ENCODE data around the gene CSTF2T. TPM values are rescaled to one million over a fixed set of nuclear protein-coding genes. Genes with fewer than 3 reads are reported as not detected.

Gene CSTF2T
- total RNA-seq, 4 donors from 2014 or later = 24.1 to 29.3 (median 28.1) TPM

DNA sequence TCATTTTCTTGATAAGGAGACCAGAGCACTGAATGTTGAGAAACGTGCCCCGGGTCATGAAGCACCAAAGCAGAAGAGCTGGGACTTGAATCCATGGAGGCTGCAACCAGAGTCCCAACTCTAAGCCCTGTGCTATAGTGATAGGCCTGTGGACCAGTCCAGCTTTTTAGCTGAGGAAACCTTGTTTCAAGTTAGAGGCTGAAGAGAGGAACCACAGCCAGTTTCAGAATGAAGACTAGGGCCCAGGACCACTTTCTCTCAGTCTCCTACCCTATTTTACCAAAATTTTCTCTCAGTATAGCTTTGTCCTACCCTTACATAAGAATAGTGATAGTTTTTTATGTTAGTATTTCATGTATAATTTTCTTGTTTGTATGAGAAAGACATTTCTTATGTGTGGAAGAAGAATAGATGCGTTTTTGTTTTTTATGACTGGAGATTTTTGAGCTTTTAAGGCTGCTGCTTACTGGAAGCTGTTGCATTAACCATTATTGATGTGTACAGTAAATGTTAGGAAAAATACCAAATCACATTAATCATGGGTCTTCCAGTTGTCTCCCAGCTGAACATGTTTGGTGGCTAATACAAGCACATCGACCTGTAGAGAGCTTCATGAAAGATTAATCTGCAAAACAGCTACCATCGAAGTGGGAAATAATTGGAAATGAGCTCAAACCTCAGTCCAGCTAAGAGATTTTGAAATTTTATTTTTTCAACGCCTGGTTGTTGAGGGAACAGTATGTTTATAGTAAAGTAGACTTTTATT is 45.0 kb upstream of the CSTF2T start:
- H3K4me3 ChIP-seq = no peak overlapping the region
- H3K9me3 ChIP-seq = no peaks in the 10 kb centered on the region
- no peaks in the 10 kb centered on the region for H3K36me3 ChIP-seq
- H3K27me3 ChIP-seq = no peaks in the 10 kb centered on the region
- TF ChIP-seq POLR2AphosphoS5 (IDR thresholded peaks at IDR 0.05) (no peak), POLR2A (IDR thresholded peaks at IDR 0.05) (no peak), EP300 (IDR thresholded peaks at IDR 0.05) (no peak)
- TF ChIP-seq, protein P1, sequence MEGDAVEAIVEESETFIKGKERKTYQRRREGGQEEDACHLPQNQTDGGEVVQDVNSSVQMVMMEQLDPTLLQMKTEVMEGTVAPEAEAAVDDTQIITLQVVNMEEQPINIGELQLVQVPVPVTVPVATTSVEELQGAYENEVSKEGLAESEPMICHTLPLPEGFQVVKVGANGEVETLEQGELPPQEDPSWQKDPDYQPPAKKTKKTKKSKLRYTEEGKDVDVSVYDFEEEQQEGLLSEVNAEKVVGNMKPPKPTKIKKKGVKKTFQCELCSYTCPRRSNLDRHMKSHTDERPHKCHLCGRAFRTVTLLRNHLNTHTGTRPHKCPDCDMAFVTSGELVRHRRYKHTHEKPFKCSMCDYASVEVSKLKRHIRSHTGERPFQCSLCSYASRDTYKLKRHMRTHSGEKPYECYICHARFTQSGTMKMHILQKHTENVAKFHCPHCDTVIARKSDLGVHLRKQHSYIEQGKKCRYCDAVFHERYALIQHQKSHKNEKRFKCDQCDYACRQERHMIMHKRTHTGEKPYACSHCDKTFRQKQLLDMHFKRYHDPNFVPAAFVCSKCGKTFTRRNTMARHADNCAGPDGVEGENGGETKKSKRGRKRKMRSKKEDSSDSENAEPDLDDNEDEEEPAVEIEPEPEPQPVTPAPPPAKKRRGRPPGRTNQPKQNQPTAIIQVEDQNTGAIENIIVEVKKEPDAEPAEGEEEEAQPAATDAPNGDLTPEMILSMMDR (IDR thresholded peaks at IDR 0.05) = no peak
- ATAC-seq = no peak
- WGBS, 2 donors (ENCODE audit: low coverage in 1 of 2) = 64 to 81% methylated on average over 6 of the region's 6 CpGs
- H3K27ac ChIP-seq = no peak overlapping the region
- H3K4me1 ChIP-seq = peaks cover 0 to 11% (median 0%) of the 10 kb centered on the region in 3 donors

GRCh38 chr10:51743146-51743545 is 43.8 kb upstream of the CSTF2T start:
- ATAC-seq = no peak
- WGBS, 2 donors (ENCODE audit: low coverage in 1 of 2) = 43 to 59% methylated on average over 6 of the region's 6 CpGs
- H3K27me3 ChIP-seq = no peaks in the 10 kb centered on the region
- no peaks in the 10 kb centered on the region for H3K9me3 ChIP-seq
- H3K36me3 ChIP-seq = no peaks in the 10 kb centered on the region
- no peak overlapping the region for H3K27ac ChIP-seq
- no peak overlapping the region for H3K4me3 ChIP-seq
- TF ChIP-seq POLR2A (IDR thresholded peaks at IDR 0.05) (no peak), EP300 (IDR thresholded peaks at IDR 0.05) (no peak), POLR2AphosphoS5 (IDR thresholded peaks at IDR 0.05) (no peak)
- TF ChIP-seq, protein P1 (IDR thresholded peaks at IDR 0.05) = no peak
- H3K4me1 ChIP-seq = peaks cover 0 to 11% (median 0%) of the 10 kb centered on the region in 3 donors

- H3K4me1 ChIP-seq = peaks cover 0 to 11% (median 6%) of the 10 kb centered on the region in 3 donors
- no peak for ATAC-seq
- TF ChIP-seq EP300 (IDR thresholded peaks at IDR 0.05) = no peak
- no peak for TF ChIP-seq POLR2A (IDR thresholded peaks at IDR 0.05)
- no peak for TF ChIP-seq POLR2AphosphoS5 (IDR thresholded peaks at IDR 0.05)
- TF ChIP-seq, protein P1 (IDR thresholded peaks at IDR 0.05) = no peak
- no peak overlapping the region for H3K27ac ChIP-seq
- no peaks in the 10 kb centered on the region for H3K36me3 ChIP-seq
- no peaks in the 10 kb centered on the region for H3K9me3 ChIP-seq
- WGBS, 2 donors (ENCODE audit: low coverage in 1 of 2) = 69 to 84% methylated on average over 1 of the region's 1 CpG
- H3K27me3 ChIP-seq = no peaks in the 10 kb centered on the region
- H3K4me3 ChIP-seq = no peak overlapping the region
These were observed 33.7 kb upstream of the CSTF2T start for GRCh38 chr10:51733057-51733456.

DNA sequence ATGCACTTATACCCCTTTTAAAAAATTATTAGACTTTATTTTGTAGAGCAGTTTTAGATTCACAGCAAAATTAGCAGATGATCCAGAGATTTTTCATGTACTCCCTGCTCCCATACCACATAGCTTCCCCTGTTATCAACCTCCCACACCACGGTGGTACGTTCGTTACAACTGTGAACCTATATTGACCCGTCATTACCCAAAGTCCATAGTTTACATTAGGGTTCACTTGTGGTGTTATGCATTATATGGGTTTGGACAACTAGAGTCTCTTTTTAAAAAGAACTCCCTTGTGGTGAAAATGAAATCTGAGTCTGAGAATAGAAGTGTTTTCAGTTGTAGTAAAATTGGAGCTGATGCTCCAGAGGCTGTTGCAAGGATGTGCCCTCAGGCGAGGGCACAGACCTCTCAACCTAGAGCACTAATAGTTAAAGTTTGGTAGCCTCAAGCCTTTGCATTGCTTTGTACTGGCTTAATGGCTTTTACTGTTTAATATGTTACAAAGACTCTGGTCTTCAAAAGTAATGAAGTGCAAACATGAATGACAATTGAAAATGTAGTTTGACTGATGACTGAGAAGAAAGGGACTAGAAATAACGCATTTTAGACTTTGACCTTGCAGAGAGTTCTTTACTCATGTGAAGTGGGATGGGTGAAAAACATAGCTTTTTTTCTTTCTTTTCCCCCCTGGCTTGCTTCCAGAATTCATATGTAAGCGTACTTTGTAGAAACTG is 30.6 kb upstream of the CSTF2T start:
- H3K9me3 ChIP-seq = no peaks in the 10 kb centered on the region
- TF ChIP-seq POLR2A (IDR thresholded peaks at IDR 0.05) (no peak), EP300 (IDR thresholded peaks at IDR 0.05) (no peak), POLR2AphosphoS5 (IDR thresholded peaks at IDR 0.05) (no peak)
- TF ChIP-seq, protein P1 (IDR thresholded peaks at IDR 0.05) = no peak
- WGBS, 2 donors (ENCODE audit: low coverage in 1 of 2) = 82% methylated on average over 7 of the region's 7 CpGs
- H3K27ac ChIP-seq = no peak overlapping the region
- no peaks in the 10 kb centered on the region for H3K27me3 ChIP-seq
- ATAC-seq = no peak
- no peak overlapping the region for H3K4me3 ChIP-seq
- peaks cover 0 to 11% (median 6%) of the 10 kb centered on the region in 3 donors for H3K4me1 ChIP-seq
- no peaks in the 10 kb centered on the region for H3K36me3 ChIP-seq
